Vagina (tissue), 2 donors: Measurements from ENCODE around the gene ONECUT1.

Experiments used
- POLR2A ChIP-seq, 2 donors: fragments of 450-650 bp; IDR thresholded peaks; one replicate each; pipeline ENCODE4 v1.6.1; 2017; ENCODE audit warnings: antibody characterized with exemption in 2 of 2, mild to moderate bottlenecking in 2 of 2, moderate library complexity in 2 of 2
- TF ChIP-seq, protein P1 (sequence below), 3 experiments: fragments of 450-650 bp in 2 of 3; fragments of 200-600 bp in 1 of 3; sonication (generic) in 1 of 3; IDR thresholded peaks; one replicate each; pipeline ENCODE4 v1.5.1; 2017 to 2019; ENCODE audit warnings: antibody characterized with exemption in 3 of 3, mild to moderate bottlenecking in 2 of 3, moderate library complexity in 2 of 3

DNA sequence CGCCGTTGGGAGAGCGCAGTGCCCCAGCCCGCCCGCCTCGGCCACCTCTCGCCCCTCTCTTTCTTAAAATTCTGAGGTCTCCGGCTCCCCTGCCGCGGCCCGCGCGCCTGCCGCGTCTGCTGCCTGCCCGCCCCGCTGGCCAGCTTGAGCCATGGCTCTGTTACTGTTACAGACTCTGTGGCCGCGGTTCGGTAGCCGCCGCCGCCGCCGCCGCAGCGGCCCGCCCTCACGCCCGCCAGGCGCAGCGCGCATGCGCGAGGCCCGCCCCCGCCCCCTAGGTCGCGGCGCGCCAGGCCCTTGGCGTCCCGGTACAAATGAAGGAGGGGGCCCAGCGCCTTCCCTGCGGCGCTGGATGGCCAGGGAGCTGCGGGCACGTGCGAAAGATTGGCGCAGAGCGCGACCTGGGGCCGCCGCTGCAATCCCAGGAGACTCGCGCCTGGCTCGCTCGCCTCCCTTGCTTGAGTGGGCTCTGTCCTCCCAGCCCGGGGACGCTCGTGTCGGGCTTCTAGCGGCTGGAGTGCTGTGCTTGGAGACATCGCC lies at the start of gene ONECUT1:
- TF ChIP-seq, protein P1, sequence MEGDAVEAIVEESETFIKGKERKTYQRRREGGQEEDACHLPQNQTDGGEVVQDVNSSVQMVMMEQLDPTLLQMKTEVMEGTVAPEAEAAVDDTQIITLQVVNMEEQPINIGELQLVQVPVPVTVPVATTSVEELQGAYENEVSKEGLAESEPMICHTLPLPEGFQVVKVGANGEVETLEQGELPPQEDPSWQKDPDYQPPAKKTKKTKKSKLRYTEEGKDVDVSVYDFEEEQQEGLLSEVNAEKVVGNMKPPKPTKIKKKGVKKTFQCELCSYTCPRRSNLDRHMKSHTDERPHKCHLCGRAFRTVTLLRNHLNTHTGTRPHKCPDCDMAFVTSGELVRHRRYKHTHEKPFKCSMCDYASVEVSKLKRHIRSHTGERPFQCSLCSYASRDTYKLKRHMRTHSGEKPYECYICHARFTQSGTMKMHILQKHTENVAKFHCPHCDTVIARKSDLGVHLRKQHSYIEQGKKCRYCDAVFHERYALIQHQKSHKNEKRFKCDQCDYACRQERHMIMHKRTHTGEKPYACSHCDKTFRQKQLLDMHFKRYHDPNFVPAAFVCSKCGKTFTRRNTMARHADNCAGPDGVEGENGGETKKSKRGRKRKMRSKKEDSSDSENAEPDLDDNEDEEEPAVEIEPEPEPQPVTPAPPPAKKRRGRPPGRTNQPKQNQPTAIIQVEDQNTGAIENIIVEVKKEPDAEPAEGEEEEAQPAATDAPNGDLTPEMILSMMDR (IDR thresholded peaks at IDR 0.05) = no peak
- TF ChIP-seq POLR2A (IDR thresholded peaks at IDR 0.05) = no peak
